B cell (primary cell): ENCODE data around the gene PAFAH2. TPM values are rescaled to one million over a fixed set of nuclear protein-coding genes. Genes with fewer than 3 reads are reported as not detected.

Experiments
- ATAC-seq: fragments of 200-7000 bp; cut with Tn5 transposase; one replicate; pipeline ENCODE4 v1.10.0; 2021; ENCODE audit warnings: low read depth, mild to moderate bottlenecking, moderate number of reproducible peaks, moderate library complexity
- CTCF ChIA-PET: fragments of 350-600 bp; sonication (Branson Sonifier 250); formaldehyde crosslinking; loops from one replicate; lab custom pipeline; 2021; ENCODE audit warnings: antibody characterized with exemption, inconsistent platforms; lab: Charles Lee
- POLR2A ChIA-PET: fragments of 350-600 bp; sonication (Branson Sonifier 250); formaldehyde crosslinking; loops from one replicate; lab custom pipeline; 2021; ENCODE audit warnings: antibody characterized with exemption; lab: Charles Lee
- DNase-seq: peaks from one replicate; pipeline ENCODE4 v3.0.0; 2013
- H2AFZ ChIP-seq: 2 replicates; pipeline ENCODE4 v1.6.1; 2012; ENCODE audit warnings: mild to moderate bottlenecking, low read depth, low read length; ENCODE audit not compliant: insufficient read depth, poor library complexity, severe bottlenecking
- H3K27ac ChIP-seq, 2 donors: 1 replicate in 1 of 2; 2 replicates in 1 of 2; pipeline ENCODE4 v1.5.1; 2012 to 2013; ENCODE audit warnings: low read length in 2 of 2, mild to moderate bottlenecking in 2 of 2, moderate library complexity in 1 of 2
- H3K27me3 ChIP-seq, 4 experiments: fragments of 200-600 bp in 1 of 4; sonication (generic) in 1 of 4; replicated peaks in 1 of 4; 1 replicate in 2 of 4; 2 replicates in 2 of 4; pipeline versions ENCODE4 v1.6.1 to v1.7.0; 2013 to 2016; ENCODE audit warnings: low read length in 3 of 4, mild to moderate bottlenecking in 2 of 4, mixed read lengths in 1 of 4, moderate library complexity in 1 of 4; ENCODE audit not compliant: insufficient read depth in 4 of 4, control insufficient read depth in 3 of 4; ENCODE audit errors: control extremely low read depth in 1 of 4
- H3K36me3 ChIP-seq, 2 experiments: replicated peaks in 1 of 2; 1 replicate in 1 of 2; 2 replicates in 1 of 2; pipeline versions ENCODE4 v1.6.1 to v1.7.1; 2013; ENCODE audit warnings: low read length in 1 of 2; ENCODE audit not compliant: insufficient read depth in 2 of 2, control insufficient read depth in 1 of 2; ENCODE audit errors: control extremely low read depth in 1 of 2, extremely low read depth in 1 of 2
- H3K4me1 ChIP-seq, 2 donors: fragments of 200-600 bp in 1 of 2; sonication (generic) in 1 of 2; 1 replicate in 1 of 2; 2 replicates in 1 of 2; pipeline versions ENCODE4 v1.5.1 to v1.6.1; 2013 to 2017; ENCODE audit warnings: low read length in 2 of 2; ENCODE audit not compliant: control insufficient read depth in 2 of 2, insufficient read depth in 2 of 2
- H3K4me2 ChIP-seq: replicated peaks from 2 replicates; pipeline ENCODE3; 2012; ENCODE audit warnings: mild to moderate bottlenecking, low read depth, low read length; ENCODE audit not compliant: poor library complexity, severe bottlenecking
- H3K4me3 ChIP-seq, 5 experiments: fragments of 200-600 bp in 1 of 5; sonication (generic) in 1 of 5; 1 replicate in 3 of 5; 2 replicates in 2 of 5; pipeline versions ENCODE4 v1.5.1 to v1.7.0; 2011 to 2016; ENCODE audit warnings: low read length in 4 of 5, mild to moderate bottlenecking in 4 of 5, low read depth in 2 of 5, control low read depth in 1 of 5, moderate library complexity in 1 of 5; ENCODE audit not compliant: insufficient read depth in 1 of 5; ENCODE audit errors: control extremely low read depth in 1 of 5, extremely low read depth in 1 of 5
- H3K79me2 ChIP-seq: fragments of 200-600 bp; sonication (generic); one replicate; pipeline ENCODE4 v1.6.0; 2016; ENCODE audit warnings: low read length; ENCODE audit not compliant: control insufficient read depth, insufficient read depth
- H3K9ac ChIP-seq: fragments of 200-600 bp; sonication (generic); 2 replicates; pipeline ENCODE4 v1.6.1; 2017; ENCODE audit warnings: mild to moderate bottlenecking, low read length, moderate library complexity
- H3K9me3 ChIP-seq, 3 donors: one replicate each; pipeline versions ENCODE4 v1.6.1 to v1.7.1; 2013; ENCODE audit warnings: low read length in 2 of 3; ENCODE audit not compliant: control insufficient read depth in 2 of 3, insufficient read depth in 1 of 3; ENCODE audit errors: control extremely low read depth in 1 of 3
- H4K20me1 ChIP-seq: 2 replicates; pipeline ENCODE4 v1.6.0; 2012; ENCODE audit warnings: mild to moderate bottlenecking, low read length; ENCODE audit not compliant: insufficient read depth, control insufficient read depth, poor library complexity, severe bottlenecking
- H3K27ac Mint-ChIP-seq: one replicate; pipeline ENCODE4 v1.8.0; 2021; ENCODE audit warnings: mixed read lengths
- H3K27me3 Mint-ChIP-seq: one replicate; pipeline ENCODE4 v1.8.0; 2021; ENCODE audit warnings: mixed read lengths
- H3K4me1 Mint-ChIP-seq: one replicate; pipeline ENCODE4 v1.8.0; 2021; ENCODE audit warnings: mixed read lengths
- H3K4me3 Mint-ChIP-seq: one replicate; pipeline ENCODE4 v1.8.0; 2021; ENCODE audit warnings: mixed read lengths
- H3K9me3 Mint-ChIP-seq: one replicate; pipeline ENCODE4 v1.8.0; 2022; ENCODE audit warnings: mixed read lengths; ENCODE audit not compliant: insufficient read depth
- CTCF ChIP-seq: fragments of 200-600 bp; IDR thresholded peaks from one replicate; pipeline ENCODE4 v1.8.0; 2022; ENCODE audit warnings: antibody characterized with exemption, mild to moderate bottlenecking
- EZH2 ChIP-seq: IDR thresholded peaks from 2 replicates; pipeline ENCODE4 v1.6.1; 2012; ENCODE audit warnings: borderline replicate concordance, low read depth, mild to moderate bottlenecking, moderate library complexity, low read length; ENCODE audit not compliant: insufficient read depth, poor library complexity, severe bottlenecking
- WGBS: methylation state at CpG from one replicate; pipeline ENCODE4 v1.1.5; 2013; ENCODE audit warnings: missing lambda C conversion rate; ENCODE audit not compliant: insufficient coverage; 5-methylcytosine and 5-hydroxymethylcytosine counted together
- intact Hi-C: fragments of 100-400 bp; cut with micrococcal nuclease; formaldehyde crosslinking; loops from one replicate; pipeline ENCODE4 v1.10.0; 2022
- polyA plus RNA-seq: library from polyadenylated mRNA; depleted of rRNA; stranded (reverse); fragments of >200 nt; gene quantifications from 2 replicates; pipeline ENCODE4 v1.2.3, GENCODE V29; 2012
- total RNA-seq, 2 donors: library from RNA; stranded (reverse); fragments of 120-200 nt in 1 of 2; gene quantifications; 1 replicate in 1 of 2; 2 replicates in 1 of 2; pipeline versions ENCODE4 v1.2.3 to v1.2.4, GENCODE V29; 2013 to 2022

The PAFAH2 gene
- total and polyA plus RNA-seq, 2 donors (not counting 1 experiment from before 2014, with no cell fraction given) = 5.1 to 8.8 TPM

GRCh38 chr1:26034504-26035202 lies 36.8 kb upstream of the PAFAH2 start:
- no peaks in the 10 kb centered on the region for H3K36me3 ChIP-seq

More at GRCh38 chr1:26034504-26035202, 36.8 kb upstream of the PAFAH2 start:
- POLR2A ChIA-PET = interaction anchor here (0.6 to 1.0 kb wide), 2 partner anchors 139 to 288 kb away, joined by 3 to 4 read pairs; no protein-coding TSS in a partner anchor
- H4K20me1 ChIP-seq = no peaks in the 10 kb centered on the region
- peaks cover 13% of the 10 kb centered on the region for H3K4me1 Mint-ChIP-seq
- H3K9me3 ChIP-seq = no peaks in the 10 kb centered on the region
- no peak for DNase-seq
- H3K4me1 ChIP-seq = peaks cover 10 to 13% of the 10 kb centered on the region in 2 donors
- H3K27ac Mint-ChIP-seq = no peak overlapping the region
- TF ChIP-seq CTCF (no peak), EZH2 (no peak)
- no peaks in the 10 kb centered on the region for H3K9me3 Mint-ChIP-seq
- no peak for ATAC-seq
- CTCF ChIA-PET = interaction anchor here (1.0 to 2.7 kb wide), 5 partner anchors 9 to 383 kb away, joined by 3 to 14 read pairs (median 3); partner anchors contain the start of gene PAFAH2
- intact Hi-C loops = loop anchor here (1.0 to 5.0 kb wide), 5 partner anchors 36 to 128 kb away; partner anchors contain the start of genes PAFAH2, PDIK1L and STMN1
- H3K79me2 ChIP-seq = no peaks in the 10 kb centered on the region
- no peak overlapping the region for H3K27ac ChIP-seq
- peak overlapping the region; percentile 2 to 96 (median 95) for H3K4me3 ChIP-seq
- peak overlapping the region; percentile 100 for H2AFZ ChIP-seq
- peak overlapping the region; percentile 96 for H3K4me3 Mint-ChIP-seq
- 19% methylated on average over 15 of the region's 15 CpGs for WGBS
- peak overlapping the region; percentile 93 for H3K9ac ChIP-seq
- H3K27me3 Mint-ChIP-seq = peaks cover 12% of the 10 kb centered on the region
- peak overlapping the region; percentile 98 for H3K4me2 ChIP-seq
- peaks cover 0 to 29% (median 4%) of the 10 kb centered on the region in 4 experiments for H3K27me3 ChIP-seq
